GM12878 (cell line): ENCODE measurements around the gene MISFA.

ENCODE experiments used
- EZH2 ChIP-seq: IDR thresholded peaks from 2 replicates; pipeline ENCODE4 v1.6.1; 2012; ENCODE audit warnings: low read depth, mild to moderate bottlenecking, control low read depth, inconsistent platforms, low read length, borderline replicate concordance; ENCODE audit not compliant: control insufficient read depth
- MXI1 ChIP-seq: fragments of 150-350 bp; IDR thresholded peaks from 2 replicates; pipeline ENCODE4 v1.6.1; 2011; ENCODE audit warnings: low read depth, mild to moderate bottlenecking, inconsistent platforms, low read length, improper control_type of control experiment
- PML ChIP-seq: IDR thresholded peaks from 2 replicates; pipeline ENCODE4 v1.6.1; 2012; ENCODE audit warnings: low read length, inconsistent platforms
- RAD51 ChIP-seq: fragments of 450-650 bp; IDR thresholded peaks from 2 replicates; pipeline ENCODE4 v1.6.1; 2016; ENCODE audit warnings: moderate library complexity, mild to moderate bottlenecking, inconsistent platforms
- RUNX3 ChIP-seq: IDR thresholded peaks from 2 replicates; pipeline ENCODE4 v1.6.1; 2012; ENCODE audit warnings: low read length, inconsistent platforms
- SRF ChIP-seq, 2 experiments: IDR thresholded peaks; 2 replicates each; pipeline ENCODE4 v1.6.1; 2011; ENCODE audit warnings: low read depth in 2 of 2, low read length in 2 of 2, mild to moderate bottlenecking in 1 of 2, moderate library complexity in 1 of 2
- ZZZ3 ChIP-seq: IDR thresholded peaks from 2 replicates; pipeline ENCODE4 v1.6.1; 2011; ENCODE audit warnings: low read depth; ENCODE audit not compliant: control insufficient read depth, insufficient read length
- TF ChIP-seq, protein P1 (sequence below), 3 experiments: IDR thresholded peaks in 2 of 3; conservative IDR thresholded peaks in 1 of 3; 2 replicates each; pipeline ENCODE4 v1.5.1; 2011; ENCODE audit warnings: low read depth in 3 of 3, low read length in 3 of 3, mild to moderate bottlenecking in 3 of 3, control low read depth in 2 of 3, moderate library complexity in 2 of 3, inconsistent platforms in 1 of 3, mixed read lengths in 1 of 3; ENCODE audit not compliant: control insufficient read depth in 2 of 3, insufficient read depth in 1 of 3; ENCODE audit errors: extremely low read depth in 1 of 3

DNA sequence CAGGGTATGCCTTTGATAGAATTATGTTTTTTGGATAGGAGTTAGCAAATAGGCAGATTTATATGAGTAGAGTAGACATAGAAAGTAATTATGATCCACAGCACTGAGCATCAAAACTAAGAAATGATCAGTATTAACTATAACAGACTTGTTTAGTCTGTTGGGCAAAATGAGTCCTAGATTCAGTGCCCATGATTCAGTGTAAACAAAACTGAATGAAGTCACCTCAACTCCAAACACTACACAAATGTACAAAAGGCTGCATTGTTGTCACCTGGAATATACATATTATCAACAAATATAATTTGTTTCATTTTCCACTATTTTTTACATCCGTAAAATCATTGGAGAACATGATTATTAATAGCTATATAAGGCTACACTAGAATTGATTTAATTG is 17.8 kb upstream of the MISFA start:
- TF ChIP-seq RAD51 (no peak), SRF (IDR thresholded peaks at IDR 0.05; ENCODE audit: low read depth in 2 of 2, low read length in 2 of 2) (no peak), ZZZ3 (no peak), PML (no peak), RUNX3 (no peak), MXI1 (no peak), EZH2 (no peak)
- TF ChIP-seq, protein P1, sequence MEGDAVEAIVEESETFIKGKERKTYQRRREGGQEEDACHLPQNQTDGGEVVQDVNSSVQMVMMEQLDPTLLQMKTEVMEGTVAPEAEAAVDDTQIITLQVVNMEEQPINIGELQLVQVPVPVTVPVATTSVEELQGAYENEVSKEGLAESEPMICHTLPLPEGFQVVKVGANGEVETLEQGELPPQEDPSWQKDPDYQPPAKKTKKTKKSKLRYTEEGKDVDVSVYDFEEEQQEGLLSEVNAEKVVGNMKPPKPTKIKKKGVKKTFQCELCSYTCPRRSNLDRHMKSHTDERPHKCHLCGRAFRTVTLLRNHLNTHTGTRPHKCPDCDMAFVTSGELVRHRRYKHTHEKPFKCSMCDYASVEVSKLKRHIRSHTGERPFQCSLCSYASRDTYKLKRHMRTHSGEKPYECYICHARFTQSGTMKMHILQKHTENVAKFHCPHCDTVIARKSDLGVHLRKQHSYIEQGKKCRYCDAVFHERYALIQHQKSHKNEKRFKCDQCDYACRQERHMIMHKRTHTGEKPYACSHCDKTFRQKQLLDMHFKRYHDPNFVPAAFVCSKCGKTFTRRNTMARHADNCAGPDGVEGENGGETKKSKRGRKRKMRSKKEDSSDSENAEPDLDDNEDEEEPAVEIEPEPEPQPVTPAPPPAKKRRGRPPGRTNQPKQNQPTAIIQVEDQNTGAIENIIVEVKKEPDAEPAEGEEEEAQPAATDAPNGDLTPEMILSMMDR (IDR thresholded peaks at IDR 0.05 in 2 of 3, conservative IDR thresholded peaks at IDR 0.05 in 1 of 3; ENCODE audit: control insufficient read depth in 2 of 3, extremely low read depth in 1 of 3, insufficient read depth in 1 of 3, low read depth in 3 of 3, low read length in 3 of 3) = no peak
